PC-9 (cell line): Measurements from ENCODE around the gene PAOX. TPM values are rescaled to one million over a fixed set of nuclear protein-coding genes. Genes with fewer than 3 reads are reported as not detected.

ENCODE experiments used
- BruUV-seq: library from RNA; stranded (reverse); fragments of 400-500 nt; replicated peaks from 2 replicates; lab custom pipeline; 2021; lab: Mats Ljungman, UMichigan
- CTCF ChIA-PET: fragments of 300-600 bp; sonication (Branson Sonifier 250); formaldehyde crosslinking; loops from one replicate; lab custom pipeline; 2022; ENCODE audit warnings: antibody characterized with exemption; lab: Charles Lee
- POLR2A ChIA-PET: fragments of 300-600 bp; sonication (Branson Sonifier 250); formaldehyde crosslinking; loops from one replicate; lab custom pipeline; 2022; ENCODE audit warnings: antibody characterized with exemption; ENCODE audit not compliant: unreplicated experiment; lab: Charles Lee
- DNase-seq, 2 experiments: peaks; one replicate each; pipeline versions ENCODE4 v3.0.0 to v3.0.0-alpha.2; 2015 to 2022; ENCODE audit warnings: mixed read lengths in 1 of 2
- H2AFZ ChIP-seq: fragments of 200-600 bp; sonication (generic); 2 replicates; pipeline ENCODE4 v1.8.1; 2017; ENCODE audit warnings: antibody characterized with exemption
- H3F3A ChIP-seq: fragments of 200-600 bp; sonication (generic); 2 replicates; pipeline ENCODE4 v1.8.1; 2017; ENCODE audit warnings: antibody characterized with exemption, mild to moderate bottlenecking, low read depth; ENCODE audit not compliant: insufficient read depth
- H3K27ac ChIP-seq: fragments of 200-600 bp; sonication (generic); 2 replicates; pipeline ENCODE4 v1.6.1; 2016; ENCODE audit warnings: mixed run types
- H3K27me3 ChIP-seq: fragments of 200-600 bp; sonication (generic); 2 replicates; pipeline ENCODE4 v1.6.1; 2016; ENCODE audit warnings: low read depth, mixed run types; ENCODE audit not compliant: insufficient read depth
- H3K36me3 ChIP-seq: fragments of 200-600 bp; sonication (generic); 2 replicates; pipeline ENCODE4 v1.6.1; 2016; ENCODE audit warnings: low read depth, mixed run types
- H3K4me1 ChIP-seq: fragments of 200-600 bp; sonication (generic); replicated peaks from 2 replicates; pipeline ENCODE4 v1.6.1; 2016; ENCODE audit warnings: mixed run types; ENCODE audit not compliant: insufficient read depth
- H3K4me2 ChIP-seq: fragments of 200-600 bp; sonication (generic); 2 replicates; pipeline ENCODE4 v1.6.1; 2017; ENCODE audit warnings: mixed run types
- H3K4me3 ChIP-seq: fragments of 200-600 bp; sonication (generic); 2 replicates; pipeline ENCODE4 v1.6.1; 2016; ENCODE audit warnings: mixed run types
- H3K79me2 ChIP-seq: fragments of 200-600 bp; sonication (generic); 2 replicates; pipeline ENCODE4 v1.6.1; 2017; ENCODE audit warnings: low read depth, mixed run types
- H3K9me2 ChIP-seq: fragments of 200-600 bp; sonication (generic); 2 replicates; pipeline ENCODE4 v1.8.1; 2017; ENCODE audit warnings: mild to moderate bottlenecking; ENCODE audit not compliant: insufficient read depth
- H3K9me3 ChIP-seq: fragments of 200-600 bp; sonication (generic); 2 replicates; pipeline ENCODE4 v1.8.1; 2016; ENCODE audit warnings: low read depth; ENCODE audit not compliant: insufficient read depth
- H4K20me1 ChIP-seq: fragments of 200-600 bp; sonication (generic); 2 replicates; pipeline ENCODE4 v1.8.1; 2017; ENCODE audit not compliant: insufficient read depth
- EZH2 ChIP-seq: fragments of 200-600 bp; sonication (generic); IDR thresholded peaks from 2 replicates; pipeline ENCODE4 v1.8.0; 2017; ENCODE audit warnings: antibody characterized with exemption, low read depth
- intact Hi-C: fragments of 100-400 bp; cut with micrococcal nuclease; formaldehyde crosslinking; loops from one replicate; pipeline ENCODE4 v1.10.0; 2022; ENCODE audit not compliant: unreplicated experiment
- microRNA-seq: library from miRNA; unstranded; fragments of <30 nt; microRNA quantifications from one replicate; pipeline ENCODE4 v1.2.0, GENCODE V29; 2021; ENCODE audit warnings: borderline number of aligned reads, borderline replicate concordance
- total RNA-seq: library from RNA; stranded (reverse); gene quantifications from 2 replicates; pipeline ENCODE4 v1.2.3, GENCODE V29; 2021
- TF ChIP-seq, protein P1 (sequence below): fragments of 200-600 bp; sonication (generic); conservative IDR thresholded peaks from 2 replicates; pipeline ENCODE4 v1.6.1; 2017; ENCODE audit warnings: mixed run types, antibody characterized with exemption, mild to moderate bottlenecking, moderate library complexity

PAOX gene
- total RNA-seq, 1 experiment from 2014 or later = 5.7 TPM

DNA sequence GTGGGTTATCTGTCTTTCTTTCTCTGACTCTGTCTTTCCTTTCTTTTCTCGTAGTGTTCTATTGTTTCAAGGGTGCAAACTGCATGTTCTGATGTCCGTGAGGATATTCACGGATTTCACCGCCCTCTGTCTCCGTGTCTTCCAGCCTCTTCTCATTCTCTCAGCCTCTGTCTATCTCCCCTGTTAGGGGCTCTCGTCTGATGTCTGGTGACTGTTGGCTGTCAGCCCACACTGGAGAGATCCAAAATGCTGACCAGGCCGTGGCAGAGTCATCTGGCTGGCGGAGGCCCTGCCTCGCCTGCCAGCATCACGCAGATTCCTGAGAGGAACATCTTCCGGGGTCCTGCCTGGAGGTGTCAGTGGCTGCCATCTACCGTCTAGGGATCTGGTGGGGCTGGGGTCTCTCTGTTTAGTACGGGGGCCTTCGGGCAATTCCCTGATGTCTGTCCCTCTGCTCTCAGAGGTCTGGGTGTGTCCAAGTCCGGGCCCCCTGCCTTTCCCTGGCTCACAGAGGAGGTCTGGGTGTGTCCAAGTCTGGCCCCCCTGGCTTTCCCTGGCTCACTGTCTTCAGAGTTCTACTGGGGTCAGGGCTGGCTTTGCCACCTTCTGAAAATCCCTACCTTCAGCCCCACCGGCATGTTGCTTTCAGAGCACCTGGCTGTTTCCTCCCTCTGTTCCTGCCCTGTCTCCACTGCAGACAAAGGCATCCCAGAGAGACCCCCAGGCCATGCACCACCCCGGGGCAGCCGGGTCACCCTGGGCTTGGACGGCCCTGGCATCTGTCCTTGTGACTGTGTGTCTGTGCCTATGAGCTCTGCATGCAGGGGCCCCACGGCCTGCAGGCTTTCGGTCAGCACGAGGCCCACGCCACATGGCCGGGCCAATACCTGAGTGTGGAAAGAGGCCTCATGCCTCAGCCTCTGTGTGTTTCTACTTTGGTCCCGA is 60.7 kb downstream of the PAOX start:
- H3K4me3 ChIP-seq = no peak overlapping the region
- H3K27ac ChIP-seq = no peak overlapping the region
- POLR2A ChIA-PET = no interaction called here
- no peak overlapping the region for H2AFZ ChIP-seq
- no peaks in the 10 kb centered on the region for H3K4me1 ChIP-seq
- TF ChIP-seq, protein P1, sequence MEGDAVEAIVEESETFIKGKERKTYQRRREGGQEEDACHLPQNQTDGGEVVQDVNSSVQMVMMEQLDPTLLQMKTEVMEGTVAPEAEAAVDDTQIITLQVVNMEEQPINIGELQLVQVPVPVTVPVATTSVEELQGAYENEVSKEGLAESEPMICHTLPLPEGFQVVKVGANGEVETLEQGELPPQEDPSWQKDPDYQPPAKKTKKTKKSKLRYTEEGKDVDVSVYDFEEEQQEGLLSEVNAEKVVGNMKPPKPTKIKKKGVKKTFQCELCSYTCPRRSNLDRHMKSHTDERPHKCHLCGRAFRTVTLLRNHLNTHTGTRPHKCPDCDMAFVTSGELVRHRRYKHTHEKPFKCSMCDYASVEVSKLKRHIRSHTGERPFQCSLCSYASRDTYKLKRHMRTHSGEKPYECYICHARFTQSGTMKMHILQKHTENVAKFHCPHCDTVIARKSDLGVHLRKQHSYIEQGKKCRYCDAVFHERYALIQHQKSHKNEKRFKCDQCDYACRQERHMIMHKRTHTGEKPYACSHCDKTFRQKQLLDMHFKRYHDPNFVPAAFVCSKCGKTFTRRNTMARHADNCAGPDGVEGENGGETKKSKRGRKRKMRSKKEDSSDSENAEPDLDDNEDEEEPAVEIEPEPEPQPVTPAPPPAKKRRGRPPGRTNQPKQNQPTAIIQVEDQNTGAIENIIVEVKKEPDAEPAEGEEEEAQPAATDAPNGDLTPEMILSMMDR = no peak
- no peak for TF ChIP-seq EZH2
- H3K27me3 ChIP-seq = no peaks in the 10 kb centered on the region
- DNase-seq = no peak
- no peaks in the 10 kb centered on the region for H3F3A ChIP-seq
- H3K4me2 ChIP-seq = no peak overlapping the region
- no peaks in the 10 kb centered on the region for H3K36me3 ChIP-seq
- intact Hi-C loops = loop anchor here (5.0 kb wide), 1 partner anchor 83 kb away; no protein-coding TSS in a partner anchor
- BruUV-seq = no TSS peak
- CTCF ChIA-PET = interaction anchor here (0.7 kb wide), 1 partner anchor 51 kb away, joined by 3 read pairs; no protein-coding TSS in a partner anchor
- no peaks in the 10 kb centered on the region for H3K79me2 ChIP-seq
- H3K9me3 ChIP-seq = no peaks in the 10 kb centered on the region
- no peaks in the 10 kb centered on the region for H4K20me1 ChIP-seq
- H3K9me2 ChIP-seq = no peaks in the 10 kb centered on the region

DNA sequence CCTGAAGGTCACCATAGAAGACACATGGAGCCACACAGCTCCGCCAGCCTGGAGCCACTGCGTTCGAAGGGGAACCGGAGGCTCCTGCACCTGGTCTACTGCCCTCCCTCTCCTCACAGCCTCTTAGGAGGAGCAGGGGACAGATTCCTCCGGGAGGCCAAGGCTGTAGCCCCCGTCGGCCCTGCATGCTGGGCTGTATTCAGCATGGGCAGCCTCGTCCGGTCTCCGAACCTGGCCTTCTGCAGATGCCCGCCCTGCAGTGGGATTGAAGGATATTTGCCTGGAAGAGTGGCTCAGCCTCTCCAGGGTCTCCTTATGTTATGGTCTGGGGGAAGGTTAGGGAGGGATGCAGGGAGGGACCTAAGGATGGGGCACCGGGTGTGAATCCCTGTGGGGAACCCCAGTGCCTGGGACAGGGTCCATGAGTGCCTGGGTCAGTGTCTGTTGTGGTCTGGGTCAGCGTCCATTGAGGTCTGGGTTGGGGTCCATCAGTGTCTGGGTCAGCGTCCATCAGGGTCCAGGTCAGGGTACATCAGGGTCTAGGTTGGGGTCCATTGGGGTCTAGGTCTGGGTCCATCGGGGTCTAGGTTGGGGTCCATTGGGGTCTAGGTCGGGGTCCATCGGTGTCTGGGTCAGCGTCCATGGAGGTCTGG is 61.7 kb downstream of the PAOX start:
- DNase-seq = no peak
- POLR2A ChIA-PET = no interaction called here
- Histone ChIP-seq H3K4me1 (no peaks in the 10 kb centered on the region), H3K9me2 (no peaks in the 10 kb centered on the region), H2AFZ (no peak overlapping the region), H3K79me2 (no peaks in the 10 kb centered on the region), H3K9me3 (no peaks in the 10 kb centered on the region), H3K27me3 (no peaks in the 10 kb centered on the region), H3K4me2 (no peak overlapping the region), H4K20me1 (no peaks in the 10 kb centered on the region), H3F3A (no peaks in the 10 kb centered on the region), H3K27ac (no peak overlapping the region), H3K4me3 (no peak overlapping the region), H3K36me3 (no peaks in the 10 kb centered on the region)
- intact Hi-C loops = no loop called here
- BruUV-seq = no TSS peak
- CTCF ChIA-PET = no interaction called here
- TF ChIP-seq, protein P1 = no peak
- no peak for TF ChIP-seq EZH2

Small RNA genes lying within 50 kb of the gene (microRNA-seq; reads per million reads assigned to microRNA genes)
- 7.4 reads per million, percentile 7 among the genes with 10 or more reads in this experiment for gene MIR3944

Other genes with a start within 250 kb of the PAOX start
- 1.2 and 1.7 TPM in 2 replicates for gene KNDC1, start 219.0 kb upstream of the PAOX start, total RNA-seq
- gene UTF1, start 149.0 kb upstream of the PAOX start, total RNA-seq = not detected in 2 replicates
- gene VENTX, start 141.4 kb upstream of the PAOX start, total RNA-seq = not detected in 2 replicates
- 18.3 and 31.5 TPM in 2 replicates for gene ADAM8, start 102.4 kb upstream of the PAOX start, total RNA-seq
- 40.7 and 52.8 TPM in 2 replicates for gene TUBGCP2, start 70.4 kb upstream of the PAOX start, total RNA-seq
- gene ZNF511, start 70.3 kb upstream of the PAOX start, total RNA-seq = 40.1 and 44.7 TPM in 2 replicates
- gene CALY, start 42.4 kb upstream of the PAOX start, total RNA-seq = not detected in 2 replicates
- not detected in 2 replicates for gene PRAP1, start 31.9 kb upstream of the PAOX start, total RNA-seq
- gene FUOM, start 21.2 kb upstream of the PAOX start, total RNA-seq = 7.4 and 12.5 TPM in 2 replicates
- gene ECHS1, start 5.9 kb upstream of the PAOX start, total RNA-seq = 86.6 and 90.7 TPM in 2 replicates
- 33.0 and 45.9 TPM in 2 replicates for gene MTG1, start 14.9 kb downstream of the PAOX start, total RNA-seq
- gene SPRN, start 45.4 kb downstream of the PAOX start, total RNA-seq = not detected in 2 replicates
- 1.0 and 2.0 TPM in 2 replicates for gene SCART1, start 74.7 kb downstream of the PAOX start, total RNA-seq
- 1.6 and 3.0 TPM in 2 replicates for gene CYP2E1, start 148.1 kb downstream of the PAOX start, total RNA-seq
- gene SYCE1, start 186.3 kb downstream of the PAOX start, total RNA-seq = not detected in 2 replicates
- not detected in 2 replicates for gene FRG2B, start 247.5 kb downstream of the PAOX start, total RNA-seq